HUDEP-2 (cell line): Measurements from ENCODE around the gene PHACTR2.

Experiments used
- DNase-seq, 76 experiments: peaks; one replicate each; lab custom pipeline; 2025; ENCODE audit not compliant: unreplicated experiment in 76 of 76; lab: John Stamatoyannopoulos, UW

The PHACTR2 gene

DNA sequence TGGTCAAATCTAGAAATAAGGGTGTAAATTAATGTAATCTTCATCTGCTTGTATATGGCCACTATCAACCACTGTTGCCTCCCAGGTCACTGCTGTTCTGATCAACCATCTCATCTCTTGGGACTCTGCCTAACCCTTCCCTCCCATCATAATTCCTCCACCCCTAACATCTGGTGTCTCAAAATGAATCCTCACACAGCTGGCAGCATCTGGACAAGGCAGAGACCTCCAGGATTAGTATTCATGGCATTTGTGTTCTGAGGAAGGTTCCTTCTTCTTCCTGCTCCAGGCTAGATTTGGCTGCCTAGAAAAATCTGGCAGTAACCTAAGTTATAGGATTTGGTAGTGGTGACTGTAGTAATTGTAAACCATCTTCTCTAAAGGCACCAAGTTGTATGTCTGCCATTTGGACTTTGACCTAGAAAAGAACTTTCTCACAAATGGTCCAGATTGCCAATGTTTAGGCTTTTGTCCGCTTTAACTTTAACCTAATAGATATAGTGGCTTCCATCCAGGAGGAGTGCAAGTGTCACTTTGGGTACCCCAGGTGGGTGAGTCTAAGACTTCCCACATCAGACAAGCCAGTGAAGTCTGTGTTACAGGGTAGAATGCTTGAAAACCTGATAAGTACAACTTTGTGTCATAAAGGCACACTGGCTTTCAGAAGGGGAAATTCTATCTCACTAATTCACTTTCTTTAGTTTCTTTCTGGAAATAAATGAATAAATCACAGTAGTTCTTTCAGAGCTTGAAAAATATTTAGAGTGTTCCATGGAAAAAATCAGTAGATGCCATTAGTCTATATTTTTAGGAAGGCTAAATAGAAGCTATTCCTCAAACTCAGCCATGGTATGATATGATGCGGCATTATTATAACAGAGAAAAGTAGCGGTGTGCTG lies 3.0 kb upstream of the PHACTR2 start:
- peak in 1 of 76 experiments; percentile 15 for DNase-seq

DNA sequence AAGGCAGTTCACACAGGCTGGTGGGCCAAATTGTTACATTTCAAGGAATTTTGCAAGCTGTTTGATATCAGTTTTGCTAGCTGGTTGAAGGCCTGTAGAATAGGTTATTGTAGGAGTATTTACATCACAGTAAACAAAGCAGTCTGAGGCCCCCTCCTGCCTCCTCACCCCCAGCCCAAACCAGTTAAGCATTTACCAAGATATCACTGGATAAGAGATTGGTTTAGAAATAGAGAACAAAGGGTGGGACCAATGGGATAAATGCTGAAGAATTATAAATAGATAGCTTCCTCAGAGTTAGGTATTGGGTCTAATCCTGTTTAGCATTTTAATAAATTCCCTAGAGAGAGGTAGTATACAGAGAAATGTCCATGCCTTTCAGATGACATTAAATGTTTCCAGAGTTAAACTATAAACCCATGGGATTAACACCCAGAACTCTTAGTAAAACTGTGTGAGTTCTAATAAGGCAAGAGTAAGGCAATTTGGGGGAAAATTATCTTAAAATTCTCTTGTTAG lies 2.3 kb upstream of the PHACTR2 start:
- DNase-seq, result no peak

DNA sequence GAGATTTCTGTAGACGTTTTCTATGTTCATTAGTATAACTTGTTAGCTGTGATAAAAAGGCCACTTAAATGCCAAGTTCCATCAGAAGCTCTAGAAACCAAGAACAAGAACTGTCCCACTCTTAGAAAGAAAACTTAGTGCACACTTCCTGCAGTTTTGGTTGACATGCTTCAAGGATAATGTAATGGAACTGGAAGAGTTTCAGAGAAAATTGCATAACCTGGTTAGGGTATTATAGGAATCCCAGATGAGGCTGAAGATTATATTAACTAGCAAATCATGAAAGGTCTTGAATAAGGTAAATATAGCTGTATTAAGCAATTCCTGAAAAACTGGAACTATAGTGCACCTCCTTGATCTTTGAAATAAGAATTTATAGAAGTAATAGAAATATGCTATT lies 1.8 kb upstream of the PHACTR2 start:
- DNase-seq, result no peak

DNA sequence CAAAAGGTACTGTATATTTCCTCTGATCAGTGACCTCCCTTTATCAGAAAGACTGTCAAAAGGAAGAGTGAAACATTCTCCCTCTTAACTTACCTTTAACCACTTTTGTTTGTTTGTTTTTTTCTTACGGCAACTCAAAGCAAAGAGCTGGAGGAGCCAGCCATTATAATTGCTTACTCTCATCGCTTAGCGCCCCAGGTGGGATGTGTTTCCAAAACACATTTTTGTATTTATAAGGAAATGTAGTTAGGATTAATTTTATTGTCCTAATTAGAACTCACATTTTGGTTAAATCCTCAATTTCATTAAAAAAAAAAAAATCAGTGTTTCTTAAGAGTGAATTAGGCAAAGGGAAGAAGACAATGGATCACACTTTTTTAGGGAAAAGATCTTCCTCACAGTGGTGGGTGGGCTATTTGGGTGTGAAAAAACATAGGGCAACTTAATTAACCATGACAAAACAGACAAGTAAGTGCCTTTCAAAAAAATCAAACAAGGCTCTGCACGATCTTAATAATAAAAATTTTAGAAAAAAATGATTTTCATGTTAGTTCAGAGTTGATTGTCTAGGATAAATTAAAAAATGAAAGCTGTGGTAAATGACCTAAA lies 1.2 kb upstream of the PHACTR2 start:
- no peak for DNase-seq

DNA sequence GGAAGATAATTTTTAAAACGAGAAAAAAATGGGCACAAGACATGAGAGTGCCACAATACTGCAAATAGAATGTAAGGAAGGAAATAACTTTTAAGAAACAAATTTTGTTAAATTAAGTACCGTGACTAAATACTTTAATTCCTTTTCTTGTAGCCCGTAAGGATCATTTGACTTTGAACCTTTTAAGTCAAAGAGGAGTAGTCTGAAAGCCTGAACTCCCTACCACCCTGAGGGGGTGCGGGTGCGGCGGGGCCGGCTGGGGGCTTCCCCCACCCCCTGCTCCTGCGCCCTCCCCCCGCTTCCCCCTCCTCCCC lies 231 bp upstream of the PHACTR2 start:
- no peak for DNase-seq

DNA sequence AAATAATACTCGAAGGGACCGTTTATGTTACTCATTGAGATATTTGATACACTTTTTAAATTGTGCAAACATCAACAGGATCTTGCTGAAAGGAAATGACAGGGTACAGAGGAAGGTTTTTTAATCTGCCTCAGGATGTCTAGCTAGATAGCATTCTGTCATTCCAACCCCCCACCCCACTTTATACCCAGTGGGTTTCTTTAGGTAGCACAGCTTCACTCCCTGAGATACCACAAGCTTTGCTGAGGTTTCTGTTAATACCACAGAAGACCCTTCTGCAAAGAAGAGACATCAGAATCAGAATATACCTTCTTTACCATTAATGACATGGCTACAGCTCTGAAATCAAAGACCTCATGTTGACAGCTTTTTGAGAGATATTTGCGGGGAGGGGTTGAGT lies 1.3 kb downstream of the PHACTR2 start:
- DNase-seq, result peak in 1 of 76 experiments; percentile 15

DNA sequence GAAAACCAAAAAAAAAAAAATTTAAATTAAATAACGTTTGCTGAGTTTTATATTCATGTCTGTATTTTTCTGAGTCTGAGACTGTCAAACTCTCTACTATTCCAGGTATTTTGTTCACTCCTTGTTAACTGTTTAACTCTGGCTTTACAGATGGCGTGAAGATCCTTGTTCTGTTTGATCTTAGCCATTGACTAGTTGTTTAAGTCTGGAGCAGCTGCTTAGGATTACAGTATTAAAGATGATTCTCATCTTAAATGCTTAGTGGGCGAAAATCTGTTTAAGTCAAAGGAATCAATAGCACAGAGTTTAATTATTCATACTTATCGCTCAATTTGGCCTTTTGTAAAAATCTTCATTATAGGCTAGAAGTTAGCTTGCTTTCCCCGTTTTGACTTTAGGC lies 2.4 kb downstream of the PHACTR2 start:
- no peak for DNase-seq

DNA sequence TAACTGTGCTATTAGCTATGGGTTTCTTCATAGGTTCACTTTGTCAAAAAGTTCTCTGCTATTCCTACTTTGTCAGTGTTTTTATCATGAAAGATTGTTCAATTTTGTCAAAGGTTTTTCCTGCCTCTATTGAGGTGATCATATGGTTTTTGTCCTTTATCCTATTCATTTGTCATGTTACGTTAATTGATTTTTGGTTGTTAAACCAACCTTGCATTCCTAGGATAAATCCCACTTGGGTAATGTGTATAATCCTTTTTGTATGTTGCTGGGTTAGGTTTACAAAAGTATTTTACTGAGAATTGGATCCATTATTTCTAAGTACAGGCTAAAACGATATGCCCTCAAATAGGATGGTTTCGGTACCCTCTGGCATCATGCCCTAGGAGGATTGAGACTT lies 5.0 kb downstream of the PHACTR2 start:
- DNase-seq, result no peak

DNA sequence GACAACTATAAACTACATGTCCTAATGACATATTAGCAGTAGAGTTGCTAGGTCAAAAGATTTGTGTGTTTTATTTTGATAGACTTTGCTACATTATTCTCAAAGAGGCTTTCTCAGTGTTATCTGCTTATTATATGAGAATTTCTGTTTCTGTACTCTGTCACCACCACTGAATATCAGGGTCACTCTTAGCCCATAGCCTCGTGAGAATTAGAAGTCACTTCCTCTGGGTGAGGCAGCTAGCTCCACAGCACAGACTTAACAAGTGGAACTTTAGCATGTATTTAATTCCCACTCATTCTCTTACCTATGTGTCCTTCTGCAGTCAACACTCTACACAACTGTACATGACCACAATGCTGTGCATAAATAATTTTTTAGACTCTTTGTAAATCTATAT lies 6.7 kb downstream of the PHACTR2 start:
- DNase-seq, result no peak

DNA sequence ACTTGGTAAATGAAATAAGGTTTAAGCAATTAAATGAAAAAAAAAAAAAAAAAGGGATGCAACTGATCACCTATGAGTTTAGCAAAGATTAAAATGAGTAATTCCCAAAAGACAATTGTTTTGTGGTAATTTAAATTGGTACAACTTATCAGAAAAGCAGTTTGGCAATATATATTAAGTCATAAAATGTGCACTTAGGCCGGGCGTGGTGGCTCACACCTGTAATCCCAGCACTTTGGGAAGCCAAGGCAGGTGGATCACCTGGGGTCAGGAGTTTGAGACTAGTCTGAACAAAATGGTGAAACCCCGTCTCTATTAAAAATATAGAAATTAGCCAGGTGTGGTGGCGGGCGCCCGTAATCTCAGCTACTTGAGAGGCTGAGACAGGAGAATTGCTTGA lies 7.9 kb downstream of the PHACTR2 start:
- no peak for DNase-seq

DNA sequence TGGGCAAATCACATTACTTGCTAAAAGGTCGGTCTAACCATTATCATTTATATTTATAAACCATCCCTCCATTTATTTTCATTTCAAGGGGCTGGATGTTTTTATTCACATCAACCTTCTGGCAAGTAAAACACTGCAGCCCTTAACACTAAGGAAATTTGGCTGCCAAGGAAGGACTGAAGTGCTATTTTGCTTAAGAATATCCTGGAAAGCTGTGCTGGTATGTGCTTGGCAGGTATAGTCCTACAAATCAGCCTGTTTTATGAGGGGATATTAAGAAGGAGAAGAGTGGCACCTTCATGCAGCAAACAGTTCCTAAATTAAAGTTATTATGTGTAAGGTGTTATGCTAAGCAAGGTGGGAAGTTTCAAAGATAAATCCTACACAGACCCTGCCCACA lies 9.8 kb downstream of the PHACTR2 start:
- DNase-seq, result no peak

DNA sequence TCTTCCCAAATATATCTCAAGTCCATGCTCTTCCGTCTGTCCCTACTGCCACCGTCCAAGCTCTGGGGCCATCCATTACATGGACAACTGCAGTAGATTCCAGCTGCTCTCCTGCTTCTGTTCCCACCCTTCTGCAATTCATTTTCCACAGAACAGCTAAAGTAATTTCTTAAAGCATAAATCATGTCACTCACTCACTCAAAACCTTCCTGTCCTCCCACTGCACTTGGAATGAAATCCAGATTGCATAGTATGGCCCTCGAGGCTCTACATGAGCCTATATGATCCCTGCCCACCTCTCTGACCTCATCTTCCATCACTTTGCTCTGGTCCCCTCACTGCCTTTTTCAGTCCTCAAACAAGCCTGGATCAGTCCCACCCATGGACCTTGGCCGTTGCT lies 10.9 kb downstream of the PHACTR2 start:
- DNase-seq, result no peak

DNA sequence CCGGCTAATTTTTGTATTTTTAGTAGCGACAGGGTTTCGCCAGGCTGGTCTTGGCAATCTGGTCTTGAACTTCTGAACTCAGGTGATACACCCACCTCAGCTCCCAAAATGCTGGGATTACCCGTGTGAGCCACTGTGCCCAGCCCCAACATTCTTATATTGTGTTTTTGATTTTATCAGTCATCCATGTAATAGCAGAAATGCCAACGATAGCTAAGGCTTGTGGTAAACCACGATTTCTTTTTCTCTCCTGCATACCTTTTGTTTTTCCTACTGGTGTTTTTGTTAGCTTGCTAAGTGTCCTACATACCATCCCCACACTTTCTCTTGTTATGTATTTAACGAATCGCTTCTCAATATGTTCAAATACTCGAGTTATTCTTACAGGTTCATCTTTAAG lies 12.1 kb downstream of the PHACTR2 start:
- no peak for DNase-seq

DNA sequence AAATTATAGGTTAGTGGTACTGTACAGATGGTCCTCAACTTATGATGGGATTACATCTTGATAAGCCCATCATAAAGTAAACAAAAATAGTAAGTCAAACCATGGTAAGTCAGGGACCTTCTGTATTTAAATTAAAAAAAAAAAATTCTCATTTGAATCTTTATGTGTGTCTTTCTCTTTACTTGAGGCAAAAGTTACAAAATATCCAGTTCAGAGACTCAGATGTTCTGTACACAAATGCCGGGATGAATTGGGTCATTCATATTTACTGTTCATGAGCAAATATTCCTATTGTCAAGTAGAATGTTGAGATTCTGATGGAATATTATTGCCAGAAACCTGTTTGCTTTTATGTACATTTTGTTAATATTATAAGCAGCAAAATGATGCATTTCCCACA lies 13.4 kb downstream of the PHACTR2 start:
- DNase-seq, result no peak

DNA sequence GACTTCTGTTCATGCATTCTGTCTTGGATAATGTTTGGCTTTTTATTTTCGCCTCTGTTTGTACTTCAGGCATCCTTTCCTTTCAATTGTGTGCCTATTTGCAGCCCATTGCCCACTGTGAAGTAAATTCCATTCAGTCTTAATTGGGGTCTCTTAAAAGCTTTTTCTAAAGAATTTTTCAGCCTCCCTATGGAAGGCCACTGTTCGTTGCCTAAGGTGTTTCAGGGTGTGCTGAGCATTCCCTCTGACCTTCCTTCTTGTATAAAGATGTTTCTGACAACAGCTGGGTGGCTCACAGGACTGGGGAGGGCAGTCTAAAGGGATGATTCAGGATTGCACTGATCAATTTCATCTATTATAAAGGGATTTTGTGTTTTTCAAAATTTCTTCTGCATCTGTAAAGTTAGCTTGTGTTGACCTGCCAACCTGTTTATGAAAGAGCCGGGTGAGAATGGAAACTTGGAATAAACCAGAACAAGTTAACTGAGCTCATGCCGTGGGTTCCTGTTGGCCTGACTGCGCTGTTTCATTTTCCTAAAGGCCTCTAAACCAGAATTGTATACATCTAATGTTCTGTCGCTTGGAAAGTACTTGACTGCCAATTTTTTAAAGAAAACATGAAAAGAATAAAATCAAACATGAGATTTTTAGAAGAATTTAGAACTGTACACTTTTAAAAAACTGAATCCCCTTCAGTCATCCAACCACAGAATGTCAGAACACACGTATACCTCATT lies 14.3 kb downstream of the PHACTR2 start:
- DNase-seq, result no peak

DNA sequence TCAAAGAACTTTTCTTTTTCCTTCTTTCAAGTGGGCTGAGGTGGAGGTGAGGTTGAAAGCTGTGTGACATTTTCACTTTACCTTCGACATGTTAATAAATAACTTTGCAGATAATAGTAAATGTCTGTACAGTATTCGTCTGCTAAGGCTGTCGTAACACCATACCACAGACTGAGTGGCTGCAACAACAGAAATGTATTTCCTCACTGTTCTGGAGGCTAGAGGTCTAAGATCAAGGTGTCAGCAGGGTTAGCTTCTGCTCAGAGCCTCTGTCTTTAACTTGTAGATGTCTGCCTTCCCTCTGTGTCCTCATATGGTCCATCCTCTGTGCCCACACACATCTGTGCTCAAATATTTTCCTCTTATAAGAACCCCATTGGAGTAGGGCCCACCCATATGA lies 14.9 kb downstream of the PHACTR2 start:
- DNase-seq, result no peak

DNA sequence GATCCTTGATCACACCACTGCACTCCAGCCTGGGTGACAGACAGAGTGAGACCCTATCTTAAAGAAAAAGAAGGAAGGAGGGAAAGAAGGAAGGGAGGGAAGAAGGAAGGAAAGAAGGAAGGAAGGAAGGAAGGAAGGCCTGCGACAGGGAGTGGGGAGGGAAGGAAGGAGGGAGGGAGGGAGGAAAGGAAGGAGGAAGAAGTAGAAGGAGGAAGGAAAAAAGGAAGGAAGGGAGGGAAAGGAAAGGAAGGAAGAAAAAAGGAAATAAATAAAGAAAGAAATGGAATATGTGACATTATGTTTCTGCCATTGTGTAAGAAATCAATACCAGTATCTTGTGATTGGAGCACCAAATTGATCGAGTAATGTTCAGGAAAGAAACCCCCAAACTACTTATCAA lies 16.2 kb downstream of the PHACTR2 start:
- no peak for DNase-seq

DNA sequence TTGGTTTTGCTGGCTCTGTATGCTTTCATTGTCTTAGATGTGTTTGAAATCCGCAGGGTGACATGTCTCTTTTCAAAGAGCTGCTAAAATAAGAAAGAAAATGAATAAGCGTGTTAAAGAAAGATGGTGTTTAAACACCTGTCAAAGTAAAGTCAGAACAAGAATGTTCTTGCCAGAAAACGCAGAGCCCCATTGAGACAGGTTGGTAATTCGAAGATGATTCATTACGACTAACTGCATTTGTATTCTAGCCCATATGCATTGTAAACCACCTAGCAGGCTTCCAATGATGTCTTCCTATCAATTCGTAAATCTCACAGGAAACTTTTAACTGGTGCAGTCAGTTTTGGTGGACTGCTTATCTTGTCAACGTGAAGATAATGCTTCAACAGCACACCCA lies 16.8 kb downstream of the PHACTR2 start:
- no peak for DNase-seq

DNA sequence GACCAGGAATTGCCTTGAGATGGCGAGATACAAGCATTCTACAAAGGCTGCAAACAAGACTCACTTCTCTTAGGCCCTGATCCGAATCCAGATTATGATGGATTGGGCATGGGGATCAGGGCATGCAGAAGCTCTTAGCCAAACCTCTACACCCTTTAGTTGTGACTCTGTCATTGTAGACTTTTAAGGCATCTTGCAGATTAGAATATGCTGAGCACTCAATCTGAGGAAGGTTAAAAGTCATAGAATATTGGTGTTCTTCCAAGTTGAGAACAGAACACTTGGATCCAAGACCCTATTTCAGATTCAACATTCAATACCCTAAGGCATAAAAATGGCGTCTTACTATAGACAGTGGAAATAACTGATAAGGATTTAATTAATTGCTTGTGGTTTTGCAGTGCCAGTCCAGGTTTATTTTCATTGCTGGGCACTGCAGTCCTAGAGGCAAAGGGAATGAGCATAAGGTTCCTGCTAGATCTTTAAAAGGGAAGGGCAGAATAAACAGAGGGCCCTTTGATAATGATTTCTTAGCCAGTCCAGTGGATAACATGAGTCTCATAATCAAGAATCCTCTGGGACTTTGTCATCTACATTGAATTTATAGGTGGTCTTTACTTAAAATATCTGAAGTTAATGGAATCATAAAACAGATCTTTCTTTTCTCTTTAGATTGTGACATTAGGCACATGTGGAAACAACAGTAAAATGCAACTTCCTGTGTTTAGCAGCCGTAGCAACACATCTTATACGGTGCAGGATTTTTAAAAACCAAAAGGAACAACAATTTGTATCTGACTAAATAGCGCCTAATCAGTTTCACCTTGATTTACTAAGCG lies 17.6 kb downstream of the PHACTR2 start:
- DNase-seq, result no peak

DNA sequence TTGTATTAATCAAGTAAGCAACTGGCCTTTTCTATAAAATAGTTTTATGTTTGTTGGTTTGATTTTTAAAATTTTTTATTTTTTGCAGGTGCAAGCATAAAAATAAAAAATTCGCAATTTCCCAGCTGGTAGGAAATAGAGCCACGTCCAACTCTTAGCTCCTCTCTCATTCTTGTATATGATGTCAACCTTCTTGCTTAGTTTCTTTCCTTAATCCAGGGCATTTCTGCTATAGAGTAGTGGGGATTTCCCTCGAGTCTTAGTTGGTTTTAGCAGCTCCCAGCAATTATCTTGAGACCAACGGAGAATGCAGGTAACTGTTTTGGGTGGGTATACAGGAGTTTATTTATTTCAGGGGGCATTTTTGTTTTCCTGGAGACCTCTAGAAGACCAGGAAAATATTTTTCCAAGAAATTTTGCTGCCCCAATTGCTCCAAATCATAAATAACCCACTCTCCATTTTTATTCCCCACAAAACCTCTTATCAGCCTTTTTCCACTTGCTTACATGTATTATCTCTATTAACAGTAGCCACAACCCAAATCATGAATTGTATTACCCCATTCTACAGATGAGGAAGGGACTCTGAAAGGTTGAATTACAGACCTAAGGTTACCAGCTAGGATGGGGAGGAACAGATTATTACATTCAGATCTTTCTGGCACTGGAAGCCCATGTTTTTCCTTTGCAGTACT lies 18.4 kb downstream of the PHACTR2 start:
- no peak for DNase-seq
